ENCODE data around the gene NOD1.

NOD1 gene

DNA sequence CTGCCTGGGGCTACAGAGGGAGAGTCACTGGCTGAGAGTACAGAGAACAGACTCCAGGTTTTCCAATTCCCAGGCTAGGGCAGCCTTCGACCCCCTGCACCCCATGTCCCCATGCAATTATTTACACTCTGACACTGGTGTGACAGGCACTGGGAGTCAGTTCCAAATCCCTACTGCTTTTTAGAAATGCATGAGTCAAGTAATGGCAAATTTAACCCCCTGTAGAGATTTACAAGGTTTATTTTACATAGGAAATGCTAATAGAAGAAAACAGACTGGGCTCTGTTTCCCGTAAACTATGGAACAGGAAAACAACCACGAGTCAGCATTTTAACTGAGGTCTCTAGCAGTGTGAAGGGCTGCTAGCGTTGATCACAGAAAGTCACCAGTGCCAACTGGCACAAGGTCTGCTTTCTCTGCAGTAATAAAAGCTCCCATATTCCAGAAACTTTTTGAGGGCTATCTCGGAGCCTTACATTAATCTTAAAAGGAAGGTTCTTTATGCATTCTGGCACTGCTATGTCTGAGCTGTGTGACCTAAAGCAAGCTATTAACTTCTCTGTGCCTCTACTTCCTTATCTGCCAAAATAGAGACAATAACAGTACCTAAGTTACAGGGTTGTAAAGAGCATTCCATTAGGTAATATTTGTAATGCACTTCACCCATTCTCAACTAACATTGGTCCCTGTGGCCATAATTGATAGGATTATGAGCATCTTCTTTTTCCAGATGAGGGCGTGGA is 28.2 kb downstream of the NOD1 start:
- H3K36me3 ChIP-seq (ENCODE audit: insufficient read depth), result no peaks in the 10 kb centered on the region
- no peaks in the 10 kb centered on the region for H3K79me2 ChIP-seq (ENCODE audit: insufficient read depth, low read depth)

DNA sequence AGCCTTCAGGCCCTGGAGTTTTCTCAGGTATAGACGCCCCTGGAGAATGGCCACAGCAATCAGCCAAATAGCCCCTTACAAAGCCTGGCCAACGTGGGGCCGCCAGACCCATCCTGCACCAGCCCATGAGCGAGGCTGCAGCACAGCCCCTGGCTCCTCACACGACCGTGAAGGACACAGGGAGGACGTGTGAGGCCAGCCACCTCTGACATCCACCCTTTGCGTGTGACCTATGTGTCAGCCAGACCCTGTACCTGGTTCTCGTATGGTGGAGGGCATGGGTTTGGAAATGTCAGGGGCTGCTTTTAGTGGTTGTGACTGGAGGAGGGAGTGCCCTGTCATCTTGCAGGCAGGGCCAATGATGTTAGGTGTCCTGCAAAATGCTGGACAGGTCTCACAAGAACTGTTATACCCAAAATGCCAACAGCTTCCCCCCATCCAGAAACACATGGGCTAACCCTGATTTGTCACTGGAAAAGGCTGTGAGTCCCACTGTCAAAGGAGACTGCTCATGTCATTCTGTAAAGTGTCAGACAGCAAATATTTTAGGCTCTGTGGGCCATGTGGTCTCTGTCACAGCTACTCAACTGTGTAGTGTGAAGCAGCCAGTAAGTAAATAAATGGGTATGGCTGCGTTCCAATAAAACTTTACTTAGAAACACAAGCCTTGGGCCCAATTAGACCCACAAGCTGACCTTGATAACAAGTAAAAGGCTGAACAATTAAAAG is 30.0 kb downstream of the NOD1 start:
- H3K4me3 ChIP-seq (IDR thresholded peaks at IDR 0.05; ENCODE audit: insufficient read depth, low read depth, low read length), result no peak overlapping the region
- TF ChIP-seq, protein P1, sequence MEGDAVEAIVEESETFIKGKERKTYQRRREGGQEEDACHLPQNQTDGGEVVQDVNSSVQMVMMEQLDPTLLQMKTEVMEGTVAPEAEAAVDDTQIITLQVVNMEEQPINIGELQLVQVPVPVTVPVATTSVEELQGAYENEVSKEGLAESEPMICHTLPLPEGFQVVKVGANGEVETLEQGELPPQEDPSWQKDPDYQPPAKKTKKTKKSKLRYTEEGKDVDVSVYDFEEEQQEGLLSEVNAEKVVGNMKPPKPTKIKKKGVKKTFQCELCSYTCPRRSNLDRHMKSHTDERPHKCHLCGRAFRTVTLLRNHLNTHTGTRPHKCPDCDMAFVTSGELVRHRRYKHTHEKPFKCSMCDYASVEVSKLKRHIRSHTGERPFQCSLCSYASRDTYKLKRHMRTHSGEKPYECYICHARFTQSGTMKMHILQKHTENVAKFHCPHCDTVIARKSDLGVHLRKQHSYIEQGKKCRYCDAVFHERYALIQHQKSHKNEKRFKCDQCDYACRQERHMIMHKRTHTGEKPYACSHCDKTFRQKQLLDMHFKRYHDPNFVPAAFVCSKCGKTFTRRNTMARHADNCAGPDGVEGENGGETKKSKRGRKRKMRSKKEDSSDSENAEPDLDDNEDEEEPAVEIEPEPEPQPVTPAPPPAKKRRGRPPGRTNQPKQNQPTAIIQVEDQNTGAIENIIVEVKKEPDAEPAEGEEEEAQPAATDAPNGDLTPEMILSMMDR (conservative IDR thresholded peaks at IDR 0.05; ENCODE audit: low read depth, low read length), result no peak
- H3K9ac ChIP-seq, result no peak overlapping the region
- H3K79me2 ChIP-seq (ENCODE audit: insufficient read depth, low read depth), result no peaks in the 10 kb centered on the region
- no peak overlapping the region for H3K27ac ChIP-seq
- H3K36me3 ChIP-seq (ENCODE audit: insufficient read depth), result no peaks in the 10 kb centered on the region
- no peaks in the 10 kb centered on the region for H3K27me3 ChIP-seq (ENCODE audit: insufficient read depth, low read depth)
- H4K20me1 ChIP-seq (ENCODE audit: insufficient read depth), result no peaks in the 10 kb centered on the region
- H3K4me2 ChIP-seq, result no peak overlapping the region
- peaks cover 12% of the 10 kb centered on the region for H3K4me1 ChIP-seq (ENCODE audit: low read depth, poor library complexity, severe bottlenecking)
- no peak overlapping the region for H2AFZ ChIP-seq (ENCODE audit: low read depth)

More for the DNA sequence above, 28.2 kb downstream of the NOD1 start:
- TF ChIP-seq, protein P1 (conservative IDR thresholded peaks at IDR 0.05; ENCODE audit: low read depth, low read length), result no peak
- no peaks in the 10 kb centered on the region for H4K20me1 ChIP-seq (ENCODE audit: insufficient read depth)
- H2AFZ ChIP-seq (ENCODE audit: low read depth), result no peak overlapping the region
- H3K4me2 ChIP-seq, result no peak overlapping the region
- H3K4me3 ChIP-seq (IDR thresholded peaks at IDR 0.05; ENCODE audit: insufficient read depth, low read depth, low read length), result no peak overlapping the region
- peaks cover 9% of the 10 kb centered on the region for H3K4me1 ChIP-seq (ENCODE audit: low read depth, poor library complexity, severe bottlenecking)
- H3K27ac ChIP-seq, result no peak overlapping the region
- H3K27me3 ChIP-seq (ENCODE audit: insufficient read depth, low read depth), result no peaks in the 10 kb centered on the region
- H3K9ac ChIP-seq, result no peak overlapping the region

- Histone ChIP-seq H3K79me2 (ENCODE audit: insufficient read depth, low read depth) (no peaks in the 10 kb centered on the region), H2AFZ (ENCODE audit: low read depth) (no peak overlapping the region), H4K20me1 (ENCODE audit: insufficient read depth) (no peaks in the 10 kb centered on the region), H3K4me2 (no peak overlapping the region), H3K27ac (no peak overlapping the region), H3K9ac (no peak overlapping the region), H3K36me3 (ENCODE audit: insufficient read depth) (no peaks in the 10 kb centered on the region), H3K4me3 (IDR thresholded peaks at IDR 0.05; ENCODE audit: insufficient read depth, low read depth, low read length) (no peak overlapping the region), H3K27me3 (ENCODE audit: insufficient read depth, low read depth) (no peaks in the 10 kb centered on the region), H3K4me1 (ENCODE audit: low read depth, poor library complexity, severe bottlenecking) (peaks cover 12% of the 10 kb centered on the region)
- TF ChIP-seq, protein P1 (conservative IDR thresholded peaks at IDR 0.05; ENCODE audit: low read depth, low read length), result no peak
Observed at GRCh38 chr7:30447466-30447865, 31.1 kb downstream of the NOD1 start.

DNA sequence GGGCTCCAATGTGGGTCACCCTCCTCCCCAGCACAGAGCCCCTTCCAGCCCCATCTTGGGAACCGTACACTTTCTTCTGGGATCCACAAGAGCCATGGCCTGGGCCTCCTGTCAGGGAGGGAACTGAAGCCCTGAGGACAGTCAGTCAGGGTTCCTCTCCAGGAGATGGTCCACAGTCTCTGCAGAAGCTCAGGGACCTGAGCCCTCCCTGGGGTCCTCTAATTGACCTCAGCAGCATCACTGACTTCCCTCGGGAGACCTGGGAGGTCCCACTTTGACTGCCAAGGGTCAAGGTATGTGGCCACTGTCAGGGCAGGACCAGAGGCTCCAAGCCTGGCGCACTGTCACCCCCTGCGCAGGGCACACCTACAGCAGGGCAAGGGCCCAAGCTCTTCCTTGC is 32.3 kb downstream of the NOD1 start:
- Histone ChIP-seq H4K20me1 (ENCODE audit: insufficient read depth) (no peaks in the 10 kb centered on the region), H3K79me2 (ENCODE audit: insufficient read depth, low read depth) (no peaks in the 10 kb centered on the region), H3K4me2 (peak overlapping the region; percentile 15; the same call in 1 of the 2 replicates), H3K9ac (no peak overlapping the region), H2AFZ (ENCODE audit: low read depth) (no peak overlapping the region), H3K4me3 (IDR thresholded peaks at IDR 0.05; ENCODE audit: insufficient read depth, low read depth, low read length) (no peak overlapping the region), H3K27ac (no peak overlapping the region), H3K36me3 (ENCODE audit: insufficient read depth) (no peaks in the 10 kb centered on the region), H3K27me3 (ENCODE audit: insufficient read depth, low read depth) (no peaks in the 10 kb centered on the region), H3K4me1 (ENCODE audit: low read depth, poor library complexity, severe bottlenecking) (peaks cover 12% of the 10 kb centered on the region)
- TF ChIP-seq, protein P1 (conservative IDR thresholded peaks at IDR 0.05; ENCODE audit: low read depth, low read length), result peak; percentile 7; the same call in 1 of the 2 replicates
